ENCODE data around the gene KIR3DL2. TPM values are rescaled to one million over a fixed set of nuclear protein-coding genes. Genes with fewer than 3 reads are reported as not detected.

Gene KIR3DL2
- total and polyA plus RNA-seq, 12 donors = 0.03 to 0.15 TPM; not detected in 10

GRCh38 chr19:54881884-54882283 is 31.6 kb downstream of the KIR3DL2 start:
- Histone ChIP-seq H3K4me1 (replicated peaks in 1 of 2) (no peaks in the 10 kb centered on the region), H3K27ac (no peak overlapping the region), H3K27me3 (peaks cover 8% of the 10 kb centered on the region), H3K36me3 (replicated peaks in 1 of 2) (no peaks in the 10 kb centered on the region), H3K4me3 (no peak overlapping the region), H3K9me3 (replicated peaks in 1 of 3) (no peaks in the 10 kb centered on the region)
- TF ChIP-seq POLR2A (IDR thresholded peaks at IDR 0.05) = no peak
- no peak for TF ChIP-seq CTCF (IDR thresholded peaks at IDR 0.05)
- 63 to 80% (median 70%) methylated on average over 3 to 6 of the region's 6 CpGs for WGBS, 4 donors
- no peak for DNase-seq
- intact Hi-C loops (cut with DNase I) = no loop called here

- H3K4me3 ChIP-seq = no peak overlapping the region
- no peaks in the 10 kb centered on the region for H3K9me3 ChIP-seq (replicated peaks in 1 of 3)
- TF ChIP-seq CTCF (IDR thresholded peaks at IDR 0.05) (no peak), POLR2A (IDR thresholded peaks at IDR 0.05) (no peak)
- WGBS, 4 donors = 49 to 59% (median 56%) methylated on average over 7 of the region's 7 CpGs
- no peak for DNase-seq
- H3K27me3 ChIP-seq = peaks cover 8% of the 10 kb centered on the region
- no peaks in the 10 kb centered on the region for H3K4me1 ChIP-seq (replicated peaks in 1 of 2)
- no peaks in the 10 kb centered on the region for H3K36me3 ChIP-seq (replicated peaks in 1 of 2)
- intact Hi-C loops (cut with DNase I) = no loop called here
- H3K27ac ChIP-seq = no peak overlapping the region
Observed at GRCh38 chr19:54882758-54883157, 32.5 kb downstream of the KIR3DL2 start.

GRCh38 chr19:54883228-54883627 is 33.0 kb downstream of the KIR3DL2 start:
- intact Hi-C loops (cut with DNase I) = no loop called here
- TF ChIP-seq CTCF (IDR thresholded peaks at IDR 0.05) (no peak), POLR2A (IDR thresholded peaks at IDR 0.05) (no peak)
- H3K4me1 ChIP-seq (replicated peaks in 1 of 2) = no peaks in the 10 kb centered on the region
- WGBS, 4 donors = 73 to 85% (median 80%) methylated on average over 7 to 9 of the region's 9 CpGs
- H3K27me3 ChIP-seq = peaks cover 8% of the 10 kb centered on the region
- no peak overlapping the region for H3K27ac ChIP-seq
- no peaks in the 10 kb centered on the region for H3K9me3 ChIP-seq (replicated peaks in 1 of 3)
- no peaks in the 10 kb centered on the region for H3K36me3 ChIP-seq (replicated peaks in 1 of 2)
- no peak for DNase-seq
- H3K4me3 ChIP-seq = no peak overlapping the region

- TF ChIP-seq CTCF (IDR thresholded peaks at IDR 0.05) (no peak), POLR2A (IDR thresholded peaks at IDR 0.05) (no peak)
- H3K36me3 ChIP-seq (replicated peaks in 1 of 2) = no peaks in the 10 kb centered on the region
- H3K27ac ChIP-seq = no peak overlapping the region
- no peaks in the 10 kb centered on the region for H3K4me1 ChIP-seq (replicated peaks in 1 of 2)
- no peak for DNase-seq
- 77 to 87% (median 79%) methylated on average over 10 of the region's 10 CpGs for WGBS, 4 donors
- H3K27me3 ChIP-seq = no peaks in the 10 kb centered on the region
- intact Hi-C loops (cut with DNase I) = no loop called here
- H3K4me3 ChIP-seq = no peak overlapping the region
- H3K9me3 ChIP-seq (replicated peaks in 1 of 3) = no peaks in the 10 kb centered on the region
Observed at GRCh38 chr19:54888239-54888638, 38.0 kb downstream of the KIR3DL2 start.
